GM12878 (cell line): ENCODE results near the gene TEKT3. TPM values are rescaled to one million over a fixed set of nuclear protein-coding genes. Genes with fewer than 3 reads are reported as not detected.

ENCODE experiments used
- ATAC-seq: fragments of 200-7000 bp; cut with Tn5 transposase; 3 replicates; pipeline ENCODE4 v1.9.1; 2020; ENCODE audit warnings: mild to moderate bottlenecking, moderate library complexity
- BruUV-seq: library from RNA; stranded (reverse); fragments of 400-500 nt; replicated peaks from 2 replicates; lab custom pipeline; 2021; lab: Mats Ljungman, UMichigan
- CTCF ChIA-PET: fragments of 300-600 bp; sonication (Branson Sonifier 250); formaldehyde crosslinking; extraction: SDS; loops from one replicate; lab custom pipeline; 2021; ENCODE audit warnings: inconsistent platforms; lab: Yijun Ruan, JAX
- POLR2A ChIA-PET: fragments of 350-600 bp; formaldehyde crosslinking; extraction: SDS; loops from one replicate; lab custom pipeline; 2021; ENCODE audit warnings: inconsistent platforms; lab: Charles Lee
- RAD21 ChIA-PET: fragments of 300-600 bp; sonication (Branson Sonifier 250); formaldehyde crosslinking; loops from one replicate; lab custom pipeline; 2023; ENCODE audit warnings: antibody characterized with exemption; ENCODE audit not compliant: unreplicated experiment; lab: Charles Lee
- SMC1A ChIA-PET: fragments of 300-600 bp; sonication (Branson Sonifier 250); formaldehyde crosslinking; loops from one replicate; lab custom pipeline; 2023; ENCODE audit not compliant: unreplicated experiment, uncharacterized antibody; lab: Charles Lee
- DNase-seq: peaks from one replicate; pipeline ENCODE4 v3.0.0-alpha.2; 2011; ENCODE audit warnings: low read depth, low spot score
- FAIRE-seq: peaks from 3 replicates; lab custom pipeline; 2011; peaks lifted over from hg19 to GRCh38; lab: Jason Lieb, UNC
- H2AFZ ChIP-seq: 2 replicates; pipeline ENCODE4 v1.6.0; 2011; ENCODE audit warnings: low read depth, low read length, control low read depth; ENCODE audit not compliant: control insufficient read depth
- H3K27ac ChIP-seq: 2 replicates; pipeline ENCODE4 v1.5.1; 2011; ENCODE audit warnings: control low read depth; ENCODE audit not compliant: control insufficient read depth, insufficient read depth
- H3K27me3 ChIP-seq, 2 experiments: replicated peaks in 1 of 2; 2 replicates each; pipeline versions ENCODE4 v1.6.0 to v1.6.1; 2011; ENCODE audit warnings: low read length in 1 of 2; ENCODE audit not compliant: control insufficient read depth in 2 of 2, insufficient read depth in 2 of 2
- H3K36me3 ChIP-seq, 2 experiments: 2 replicates each; pipeline ENCODE4 v1.5.1; 2011; ENCODE audit warnings: low read length in 1 of 2; ENCODE audit not compliant: control insufficient read depth in 2 of 2, insufficient read depth in 2 of 2
- H3K4me1 ChIP-seq: 2 replicates; pipeline ENCODE4 v1.6.1; 2011; ENCODE audit warnings: mild to moderate bottlenecking, low read length, moderate library complexity, mixed read lengths; ENCODE audit not compliant: control insufficient read depth, insufficient read depth
- H3K4me2 ChIP-seq: 2 replicates; pipeline ENCODE4 v1.6.0; 2011; ENCODE audit warnings: control low read depth; ENCODE audit not compliant: control insufficient read depth, insufficient read depth
- H3K4me3 ChIP-seq: fragments of 200-600 bp; sonication (generic); 2 replicates; pipeline ENCODE4 v1.5.1; 2016
- H3K79me2 ChIP-seq: 2 replicates; pipeline ENCODE4 v1.6.0; 2011; ENCODE audit warnings: low read length; ENCODE audit not compliant: control insufficient read depth, insufficient read depth
- H3K9ac ChIP-seq: 2 replicates; pipeline ENCODE4 v1.8.0; 2011; ENCODE audit warnings: low read length, control low read depth, mixed read lengths; ENCODE audit not compliant: control insufficient read depth, insufficient read depth
- H3K9me3 ChIP-seq: replicated peaks from 3 replicates; pipeline ENCODE4 v1.5.1; 2011; ENCODE audit warnings: mild to moderate bottlenecking, low read length; ENCODE audit not compliant: control insufficient read depth, insufficient read depth
- H4K20me1 ChIP-seq: 2 replicates; pipeline ENCODE4 v1.6.0; 2011; ENCODE audit not compliant: control insufficient read depth, insufficient read depth
- ESRRA ChIP-seq: IDR thresholded peaks from 2 replicates; pipeline ENCODE4 v1.6.1; 2012; ENCODE audit warnings: mild to moderate bottlenecking, low read length, improper control_type of control experiment
- WGBS: methylation state at CpG from one replicate; pipeline ENCODE4 v1.1.6; 2016; ENCODE audit warnings: low lambda C conversion rate; ENCODE audit not compliant: insufficient replicate concordance, insufficient coverage; ENCODE audit errors: missing lambda C conversion rate; 5-methylcytosine and 5-hydroxymethylcytosine counted together
- in situ Hi-C: fragments of 300-500 bp; cut with MboI; formaldehyde crosslinking; loops from 9 replicates; pipeline ENCODE4 v1.14.3; 2018; ENCODE audit warnings: mixed read lengths
- intact Hi-C: fragments of 100-400 bp; cut with micrococcal nuclease; formaldehyde crosslinking; loops from one replicate; pipeline ENCODE4 v1.14.2; 2022; ENCODE audit not compliant: unreplicated experiment
- polyA plus RNA-seq, 11 experiments: library from polyadenylated mRNA; depleted of rRNA in 4 of 11; unstranded in 6 of 11; stranded (reverse) in 5 of 11; fragments of >200 nt; fragmentation: Nextera tagmentation in 4 of 11; fragmentation: Illumina TruSeq in 1 of 11; extraction: Ambion mirVana in 4 of 11; extraction: Trizol in 1 of 11; gene quantifications; 1 replicate in 1 of 11; 2 replicates in 10 of 11; pipeline versions ENCODE4 v1.2.1 to v1.2.3, GENCODE V29; 2011 to 2016; ENCODE audit warnings: inconsistent platforms in 2 of 11, missing spikeins in 2 of 11, low read depth in 1 of 11
- total RNA-seq, 4 experiments: library from RNA; depleted of rRNA in 3 of 4; stranded (reverse); fragments of >200 nt in 3 of 4; fragmentation: Illumina TruSeq in 1 of 4; extraction: Trizol in 1 of 4; gene quantifications; 2 replicates each; pipeline versions ENCODE4 v1.2.1 to v1.2.3, GENCODE V29; 2013 to 2021
- TF ChIP-seq, protein P1 (sequence below): IDR thresholded peaks from 2 replicates; pipeline ENCODE4 v1.6.1; 2012; ENCODE audit warnings: improper control_type of control experiment, low read depth, low read length; ENCODE audit not compliant: insufficient replicate concordance
- TF ChIP-seq, protein P2 (sequence below): IDR thresholded peaks from 2 replicates; pipeline ENCODE4 v1.6.1; 2012; ENCODE audit warnings: low read depth, low read length, improper control_type of control experiment

The TEKT3 gene
- total and polyA plus RNA-seq, 10 of the 15 experiments (the other 5 are each of a cell fraction or from before 2014, with no cell fraction given), result 0.15 TPM; not detected in 9

DNA sequence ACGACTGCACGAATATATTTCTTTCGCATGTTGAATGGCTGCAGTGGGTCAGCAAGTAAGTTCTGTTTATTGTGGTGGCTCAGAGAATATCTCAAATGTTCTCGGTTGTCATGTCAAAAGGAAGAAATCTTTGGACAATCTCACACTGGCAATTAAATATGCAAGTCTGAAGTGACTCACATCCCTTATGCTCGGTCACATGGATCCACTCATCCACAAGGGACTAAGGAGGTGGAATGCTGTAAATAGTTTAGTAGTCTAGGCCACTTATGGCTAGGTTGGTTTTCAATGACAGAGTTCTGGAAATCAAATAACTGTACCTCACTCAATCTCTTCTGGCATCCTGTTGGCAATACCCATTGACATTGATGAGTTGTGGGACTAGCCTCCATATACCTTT, 43.2 kb downstream of the TEKT3 start:
- CTCF ChIA-PET, result no interaction called here
- Histone ChIP-seq H3K4me3 (no peak overlapping the region), H3K4me1 (no peaks in the 10 kb centered on the region), H4K20me1 (no peaks in the 10 kb centered on the region), H3K9me3 (no peaks in the 10 kb centered on the region), H3K4me2 (no peak overlapping the region), H3K79me2 (no peaks in the 10 kb centered on the region), H3K9ac (no peak overlapping the region), H3K36me3 (no peaks in the 10 kb centered on the region), H3K27ac (no peak overlapping the region), H3K27me3 (no peaks in the 10 kb centered on the region), H2AFZ (no peak overlapping the region)
- 39% methylated on average over 5 of the region's 5 CpGs for WGBS
- intact Hi-C loops, result no loop called here
- BruUV-seq, result no TSS peak
- SMC1A ChIA-PET, result no interaction called here
- in situ Hi-C loops, result no loop called here
- ATAC-seq, result no peak
- DNase-seq, result no peak
- FAIRE-seq, result no peak
- POLR2A ChIA-PET, result no interaction called here
- RAD21 ChIA-PET, result interaction anchor here (0.7 kb wide), 1 partner anchor 37 kb away, joined by 3 read pairs; no protein-coding TSS in a partner anchor
- TF ChIP-seq, protein P1, sequence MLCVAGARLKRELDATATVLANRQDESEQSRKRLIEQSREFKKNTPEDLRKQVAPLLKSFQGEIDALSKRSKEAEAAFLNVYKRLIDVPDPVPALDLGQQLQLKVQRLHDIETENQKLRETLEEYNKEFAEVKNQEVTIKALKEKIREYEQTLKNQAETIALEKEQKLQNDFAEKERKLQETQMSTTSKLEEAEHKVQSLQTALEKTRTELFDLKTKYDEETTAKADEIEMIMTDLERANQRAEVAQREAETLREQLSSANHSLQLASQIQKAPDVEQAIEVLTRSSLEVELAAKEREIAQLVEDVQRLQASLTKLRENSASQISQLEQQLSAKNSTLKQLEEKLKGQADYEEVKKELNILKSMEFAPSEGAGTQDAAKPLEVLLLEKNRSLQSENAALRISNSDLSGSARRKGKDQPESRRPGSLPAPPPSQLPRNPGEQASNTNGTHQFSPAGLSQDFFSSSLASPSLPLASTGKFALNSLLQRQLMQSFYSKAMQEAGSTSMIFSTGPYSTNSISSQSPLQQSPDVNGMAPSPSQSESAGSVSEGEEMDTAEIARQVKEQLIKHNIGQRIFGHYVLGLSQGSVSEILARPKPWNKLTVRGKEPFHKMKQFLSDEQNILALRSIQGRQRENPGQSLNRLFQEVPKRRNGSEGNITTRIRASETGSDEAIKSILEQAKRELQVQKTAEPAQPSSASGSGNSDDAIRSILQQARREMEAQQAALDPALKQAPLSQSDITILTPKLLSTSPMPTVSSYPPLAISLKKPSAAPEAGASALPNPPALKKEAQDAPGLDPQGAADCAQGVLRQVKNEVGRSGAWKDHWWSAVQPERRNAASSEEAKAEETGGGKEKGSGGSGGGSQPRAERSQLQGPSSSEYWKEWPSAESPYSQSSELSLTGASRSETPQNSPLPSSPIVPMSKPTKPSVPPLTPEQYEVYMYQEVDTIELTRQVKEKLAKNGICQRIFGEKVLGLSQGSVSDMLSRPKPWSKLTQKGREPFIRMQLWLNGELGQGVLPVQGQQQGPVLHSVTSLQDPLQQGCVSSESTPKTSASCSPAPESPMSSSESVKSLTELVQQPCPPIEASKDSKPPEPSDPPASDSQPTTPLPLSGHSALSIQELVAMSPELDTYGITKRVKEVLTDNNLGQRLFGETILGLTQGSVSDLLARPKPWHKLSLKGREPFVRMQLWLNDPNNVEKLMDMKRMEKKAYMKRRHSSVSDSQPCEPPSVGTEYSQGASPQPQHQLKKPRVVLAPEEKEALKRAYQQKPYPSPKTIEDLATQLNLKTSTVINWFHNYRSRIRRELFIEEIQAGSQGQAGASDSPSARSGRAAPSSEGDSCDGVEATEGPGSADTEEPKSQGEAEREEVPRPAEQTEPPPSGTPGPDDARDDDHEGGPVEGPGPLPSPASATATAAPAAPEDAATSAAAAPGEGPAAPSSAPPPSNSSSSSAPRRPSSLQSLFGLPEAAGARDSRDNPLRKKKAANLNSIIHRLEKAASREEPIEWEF, result no peak
- no peak for TF ChIP-seq ESRRA
- TF ChIP-seq, protein P2, sequence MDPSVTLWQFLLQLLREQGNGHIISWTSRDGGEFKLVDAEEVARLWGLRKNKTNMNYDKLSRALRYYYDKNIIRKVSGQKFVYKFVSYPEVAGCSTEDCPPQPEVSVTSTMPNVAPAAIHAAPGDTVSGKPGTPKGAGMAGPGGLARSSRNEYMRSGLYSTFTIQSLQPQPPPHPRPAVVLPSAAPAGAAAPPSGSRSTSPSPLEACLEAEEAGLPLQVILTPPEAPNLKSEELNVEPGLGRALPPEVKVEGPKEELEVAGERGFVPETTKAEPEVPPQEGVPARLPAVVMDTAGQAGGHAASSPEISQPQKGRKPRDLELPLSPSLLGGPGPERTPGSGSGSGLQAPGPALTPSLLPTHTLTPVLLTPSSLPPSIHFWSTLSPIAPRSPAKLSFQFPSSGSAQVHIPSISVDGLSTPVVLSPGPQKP, result no peak
